Nephron (organoid): ENCODE results near the gene DDX49.

Experiments used
- H3K27ac Mint-ChIP-seq, 3 experiments: 2 replicates each; pipeline ENCODE4 v1.8.0; 2020; ENCODE audit warnings: mixed read lengths in 3 of 3, mild to moderate bottlenecking in 2 of 3, moderate library complexity in 1 of 3
- H3K27me3 Mint-ChIP-seq: 2 replicates; pipeline ENCODE4 v1.8.0; 2021; ENCODE audit warnings: low read depth, mild to moderate bottlenecking, moderate library complexity, mixed read lengths
- H3K36me3 Mint-ChIP-seq: 2 replicates; pipeline ENCODE4 v1.8.0; 2020; ENCODE audit warnings: low read depth, mixed read lengths
- H3K4me1 Mint-ChIP-seq: 2 replicates; pipeline ENCODE4 v1.8.0; 2020; ENCODE audit warnings: mixed read lengths
- H3K4me3 Mint-ChIP-seq, 3 experiments: 2 replicates each; pipeline ENCODE4 v1.8.0; 2020; ENCODE audit warnings: mild to moderate bottlenecking in 3 of 3, mixed read lengths in 3 of 3, moderate library complexity in 2 of 3
- H3K9me3 Mint-ChIP-seq: 2 replicates; pipeline ENCODE4 v1.8.0; 2020; ENCODE audit warnings: mixed read lengths
- TF ChIP-seq, protein P1 (sequence below), 3 experiments: fragments of 200-600 bp; sonication (generic); IDR thresholded peaks; one replicate each; pipeline ENCODE4 v1.5.0; 2021; ENCODE audit warnings: antibody characterized with exemption in 3 of 3; ENCODE audit not compliant: unreplicated experiment in 3 of 3

The DDX49 gene

DNA sequence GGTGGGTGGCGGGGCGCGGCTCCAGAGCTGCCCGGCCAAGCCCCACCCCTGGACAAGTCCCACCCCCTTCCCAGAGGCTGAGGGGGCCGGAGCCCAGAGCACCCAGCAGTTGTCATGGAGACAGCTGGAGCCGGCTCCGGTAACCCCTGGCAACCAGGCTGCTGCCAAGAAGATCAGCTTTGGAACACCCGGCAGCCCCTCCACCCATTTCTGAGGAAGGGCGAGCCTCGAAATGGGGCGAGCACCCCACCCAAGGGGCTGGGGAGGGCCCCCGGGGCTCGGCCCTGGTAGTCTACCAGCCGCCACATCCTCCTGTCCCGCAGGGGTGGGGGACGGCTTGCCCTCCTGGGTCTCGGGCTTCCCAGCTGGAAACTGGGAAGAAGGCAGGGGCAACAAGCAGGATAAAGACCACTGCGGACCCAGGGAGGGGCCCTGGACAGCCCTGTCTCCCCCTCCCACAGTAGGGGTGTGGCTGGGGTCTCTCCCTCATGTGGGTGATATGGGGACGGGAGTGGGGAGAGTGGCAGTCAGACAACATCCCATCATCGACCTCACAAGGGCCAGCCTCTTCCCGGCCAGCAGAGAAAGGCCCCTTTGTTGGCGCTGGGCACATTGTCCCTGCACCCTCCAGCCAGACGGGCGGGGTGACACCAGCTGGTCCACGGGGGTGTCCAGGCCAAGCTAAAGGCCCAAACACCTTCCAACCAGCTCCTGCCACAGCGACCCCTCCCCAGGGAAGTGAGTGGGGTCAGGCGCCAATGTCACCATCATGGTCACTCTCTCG lies 25.1 kb upstream of the DDX49 start:
- H3K9me3 Mint-ChIP-seq = no peaks in the 10 kb centered on the region
- H3K27me3 Mint-ChIP-seq = no peaks in the 10 kb centered on the region
- H3K4me1 Mint-ChIP-seq = no peaks in the 10 kb centered on the region
- no peak overlapping the region for H3K27ac Mint-ChIP-seq
- peaks cover 5% of the 10 kb centered on the region for H3K36me3 Mint-ChIP-seq
- TF ChIP-seq, protein P1, sequence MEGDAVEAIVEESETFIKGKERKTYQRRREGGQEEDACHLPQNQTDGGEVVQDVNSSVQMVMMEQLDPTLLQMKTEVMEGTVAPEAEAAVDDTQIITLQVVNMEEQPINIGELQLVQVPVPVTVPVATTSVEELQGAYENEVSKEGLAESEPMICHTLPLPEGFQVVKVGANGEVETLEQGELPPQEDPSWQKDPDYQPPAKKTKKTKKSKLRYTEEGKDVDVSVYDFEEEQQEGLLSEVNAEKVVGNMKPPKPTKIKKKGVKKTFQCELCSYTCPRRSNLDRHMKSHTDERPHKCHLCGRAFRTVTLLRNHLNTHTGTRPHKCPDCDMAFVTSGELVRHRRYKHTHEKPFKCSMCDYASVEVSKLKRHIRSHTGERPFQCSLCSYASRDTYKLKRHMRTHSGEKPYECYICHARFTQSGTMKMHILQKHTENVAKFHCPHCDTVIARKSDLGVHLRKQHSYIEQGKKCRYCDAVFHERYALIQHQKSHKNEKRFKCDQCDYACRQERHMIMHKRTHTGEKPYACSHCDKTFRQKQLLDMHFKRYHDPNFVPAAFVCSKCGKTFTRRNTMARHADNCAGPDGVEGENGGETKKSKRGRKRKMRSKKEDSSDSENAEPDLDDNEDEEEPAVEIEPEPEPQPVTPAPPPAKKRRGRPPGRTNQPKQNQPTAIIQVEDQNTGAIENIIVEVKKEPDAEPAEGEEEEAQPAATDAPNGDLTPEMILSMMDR (IDR thresholded peaks at IDR 0.05; ENCODE audit: unreplicated experiment in 3 of 3) = no peak
- H3K4me3 Mint-ChIP-seq = peak overlapping the region; percentile 79 to 85 (median 84)

DNA sequence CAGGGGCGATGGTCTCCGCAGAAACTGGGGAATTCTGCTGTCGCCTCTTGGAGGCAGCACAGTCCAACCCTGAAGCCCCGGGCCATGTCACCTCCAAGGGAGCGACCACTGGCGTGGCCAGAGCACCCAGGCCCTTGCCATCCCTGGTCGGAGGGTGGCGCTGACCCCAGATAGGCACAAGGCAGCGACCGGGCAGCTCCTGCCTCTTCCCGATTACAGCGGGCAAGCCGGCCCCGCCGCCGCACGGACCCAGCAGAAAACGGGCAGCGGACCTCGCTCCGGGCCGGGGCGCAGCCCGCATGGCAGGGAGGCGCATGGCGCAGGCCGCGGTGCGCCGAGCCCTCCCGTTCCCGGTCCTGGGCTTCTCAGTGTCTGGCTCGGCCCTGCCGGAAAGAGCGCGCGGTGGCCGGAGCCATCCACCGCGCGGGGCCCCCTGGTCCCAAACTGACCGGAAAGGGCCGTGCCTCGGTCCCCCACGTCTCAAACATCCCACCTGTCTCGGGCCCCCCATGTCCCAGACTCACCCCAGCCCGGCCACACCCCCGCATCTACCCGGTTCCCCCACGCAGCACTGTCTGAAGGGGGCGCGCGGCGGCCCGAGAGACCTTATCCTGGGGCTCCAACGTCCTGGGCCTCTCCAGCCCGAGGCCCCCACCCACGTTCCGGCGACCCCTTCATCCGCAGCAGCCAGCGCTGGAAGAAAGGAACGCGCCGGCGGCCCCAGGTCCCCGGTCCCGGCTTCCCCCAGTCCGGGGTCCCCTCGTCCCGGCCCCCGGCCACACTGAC lies 24.3 kb upstream of the DDX49 start:
- Mint-ChIP-seq H3K27ac (no peak overlapping the region), H3K9me3 (no peaks in the 10 kb centered on the region), H3K4me1 (no peaks in the 10 kb centered on the region), H3K4me3 (peak overlapping the region; percentile 84 to 85 (median 85)), H3K27me3 (no peaks in the 10 kb centered on the region), H3K36me3 (no peaks in the 10 kb centered on the region)
- TF ChIP-seq, protein P1 (IDR thresholded peaks at IDR 0.05; ENCODE audit: unreplicated experiment in 3 of 3) = peak; percentile 12 to 52 (median 32)

DNA sequence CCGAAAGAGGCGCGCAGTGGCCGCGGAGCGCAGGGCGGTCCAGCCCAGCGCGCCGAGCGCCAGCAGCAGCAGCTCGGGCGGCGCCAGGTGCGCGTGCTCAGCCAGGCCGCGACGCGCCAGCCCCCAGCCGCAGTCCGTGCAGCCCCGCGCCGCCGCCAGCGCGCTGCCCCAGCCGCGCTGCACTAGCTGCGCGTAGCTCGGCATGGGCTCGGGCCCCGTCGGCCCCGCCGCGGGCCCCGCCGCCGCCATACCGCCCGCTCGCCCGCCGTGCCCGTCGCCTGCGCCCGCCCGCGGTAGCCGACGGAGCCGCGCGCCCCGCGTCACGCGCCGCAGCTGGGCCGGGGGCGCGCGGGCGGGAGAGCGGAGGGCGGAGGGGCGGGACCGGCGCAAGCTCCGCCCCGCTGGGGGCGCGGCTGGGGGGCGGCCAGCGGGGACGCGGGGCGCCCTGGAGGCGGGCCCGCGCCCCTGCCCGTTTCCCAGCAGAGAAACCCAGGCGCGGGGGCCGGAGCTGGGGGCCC lies 23.6 kb upstream of the DDX49 start, which contains the start of gene CERS1:
TSS of gene CERS1 (minus strand) at position 335 of the 518 bp plus-strand sequence. CDS start at position 249, 86 bp downstream.
- peak within 1 kb of the TSS; percentile 85 to 90 (median 89) for H3K4me3 Mint-ChIP-seq
- TF ChIP-seq, protein P1 (IDR thresholded peaks at IDR 0.05; ENCODE audit: unreplicated experiment in 3 of 3) = no peak
- no peaks in the 10 kb centered on the region for H3K27me3 Mint-ChIP-seq
- H3K27ac Mint-ChIP-seq = no peak within 1 kb of the TSS
- no peaks in the 10 kb centered on the region for H3K36me3 Mint-ChIP-seq
- no peaks in the 10 kb centered on the region for H3K4me1 Mint-ChIP-seq
- no peaks in the 10 kb centered on the region for H3K9me3 Mint-ChIP-seq

DNA sequence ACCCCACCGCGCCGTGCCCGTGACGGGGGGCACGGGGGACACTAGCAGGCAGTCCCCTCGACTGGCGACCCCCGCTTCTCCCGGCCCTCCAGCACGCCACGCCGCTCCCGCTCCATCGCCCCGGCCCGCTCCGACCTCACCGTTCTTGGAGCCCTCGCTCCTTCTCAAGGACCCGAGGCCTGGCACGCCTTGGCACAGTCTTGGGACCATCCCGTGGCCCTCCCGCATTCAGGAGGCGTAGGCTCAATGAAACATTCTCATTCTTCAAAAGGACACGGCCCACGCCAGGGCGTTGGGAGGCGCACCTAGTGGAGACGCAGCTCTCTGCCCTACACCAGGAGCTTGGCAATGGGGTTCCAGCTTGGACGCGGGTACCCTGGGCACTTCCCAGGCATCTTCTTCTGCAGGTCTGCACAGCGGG lies 23.1 kb upstream of the DDX49 start:
- no peaks in the 10 kb centered on the region for H3K4me1 Mint-ChIP-seq
- no peaks in the 10 kb centered on the region for H3K9me3 Mint-ChIP-seq
- TF ChIP-seq, protein P1 (IDR thresholded peaks at IDR 0.05; ENCODE audit: unreplicated experiment in 3 of 3) = no peak
- peak overlapping the region; percentile 85 to 90 (median 89) for H3K4me3 Mint-ChIP-seq
- no peaks in the 10 kb centered on the region for H3K27me3 Mint-ChIP-seq
- peaks cover under 1% of the 10 kb centered on the region for H3K36me3 Mint-ChIP-seq
- H3K27ac Mint-ChIP-seq = no peak overlapping the region

DNA sequence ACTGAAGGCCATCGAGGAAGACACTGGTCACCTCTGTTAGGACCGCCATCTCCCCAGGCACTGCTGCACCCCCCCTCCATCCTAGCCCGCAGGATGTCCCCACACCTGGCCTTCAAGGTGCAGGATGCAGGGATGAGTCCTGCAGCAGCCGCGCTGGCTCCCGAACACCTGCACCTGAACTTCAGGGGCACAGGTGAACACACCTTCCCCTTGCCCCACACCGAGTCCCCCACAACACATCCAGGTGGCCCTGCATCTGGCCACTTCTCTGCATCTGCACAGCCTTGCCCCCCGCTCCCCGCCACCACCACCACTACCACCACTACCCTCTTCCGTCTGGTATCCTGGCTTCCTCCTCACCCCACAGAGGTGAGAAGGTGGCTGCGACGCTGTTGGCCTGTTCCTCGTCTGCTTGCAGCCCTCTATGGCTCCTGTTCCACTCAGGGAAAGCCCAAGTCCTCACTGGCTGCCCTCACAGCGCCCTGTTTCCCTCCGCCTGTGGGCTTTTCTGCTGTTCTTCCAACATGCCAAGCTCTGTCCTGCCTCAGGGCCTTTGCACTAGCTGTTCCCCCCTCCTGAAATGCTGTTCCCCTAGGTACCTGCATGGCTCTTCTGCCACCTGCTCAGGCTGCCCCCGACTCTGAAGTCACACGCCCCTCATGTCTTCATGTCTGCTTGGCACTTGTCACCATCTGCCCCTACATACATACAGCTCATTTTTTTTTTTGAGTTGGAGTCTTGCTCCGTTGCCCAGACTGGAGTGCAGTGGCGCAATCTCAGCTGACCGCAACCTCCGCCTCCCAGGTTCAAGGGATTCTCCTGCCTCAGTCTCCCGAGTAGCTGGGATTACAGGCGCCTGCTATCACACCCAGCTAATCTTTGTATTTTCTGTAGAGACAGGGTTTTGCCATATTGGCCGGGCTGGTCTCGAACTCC lies 22.2 kb upstream of the DDX49 start:
- Mint-ChIP-seq H3K27ac (peak overlapping the region in 2 of 3 experiments; percentile 12 to 49), H3K27me3 (no peaks in the 10 kb centered on the region), H3K36me3 (peaks cover 5% of the 10 kb centered on the region), H3K4me1 (no peaks in the 10 kb centered on the region), H3K4me3 (peak overlapping the region; percentile 85 to 90 (median 89)), H3K9me3 (no peaks in the 10 kb centered on the region)
- TF ChIP-seq, protein P1 (IDR thresholded peaks at IDR 0.05; ENCODE audit: unreplicated experiment in 3 of 3) = no peak
